H9 (cell line): ENCODE results near the gene TJAP1. TPM values are rescaled to one million over a fixed set of nuclear protein-coding genes. Genes with fewer than 3 reads are reported as not detected.

Experiments
- DNase-seq: peaks from one replicate; pipeline ENCODE4 v3.0.0-alpha.2; 2017
- H2AFZ ChIP-seq: one replicate; pipeline ENCODE4 v1.6.1; 2013; ENCODE audit warnings: mild to moderate bottlenecking, low read length, control low read depth, moderate library complexity
- H2AK5ac ChIP-seq: 2 replicates; pipeline ENCODE4 v1.6.1; 2013; ENCODE audit warnings: low read length, control low read depth, mixed read lengths; ENCODE audit not compliant: insufficient read length
- H2BK120ac ChIP-seq: one replicate; pipeline ENCODE4 v1.6.1; 2013; ENCODE audit warnings: low read depth, mild to moderate bottlenecking, low read length, control low read depth, inconsistent platforms; ENCODE audit not compliant: poor library complexity, severe bottlenecking
- H2BK12ac ChIP-seq: 2 replicates; pipeline ENCODE4 v1.6.1; 2013; ENCODE audit warnings: low read length, control low read depth, mixed read lengths, low read depth; ENCODE audit not compliant: insufficient read length
- H2BK15ac ChIP-seq: 2 replicates; pipeline ENCODE4 v1.6.1; 2013; ENCODE audit warnings: low read depth, low read length, control low read depth
- H2BK20ac ChIP-seq: one replicate; pipeline ENCODE4 v1.6.1; 2013; ENCODE audit warnings: low read depth, mild to moderate bottlenecking, low read length, control low read depth, inconsistent platforms; ENCODE audit not compliant: poor library complexity, severe bottlenecking
- H2BK5ac ChIP-seq: 2 replicates; pipeline ENCODE4 v1.6.1; 2013; ENCODE audit warnings: low read length, control low read depth, mixed read lengths; ENCODE audit not compliant: insufficient read length
- H3K14ac ChIP-seq: 2 replicates; pipeline ENCODE4 v1.6.1; 2013; ENCODE audit warnings: low read length, control low read depth; ENCODE audit not compliant: insufficient read depth
- H3K18ac ChIP-seq: 2 replicates; pipeline ENCODE4 v1.6.1; 2013; ENCODE audit warnings: low read depth, mild to moderate bottlenecking, mixed read lengths, low read length, control low read depth; ENCODE audit not compliant: insufficient read length
- H3K23ac ChIP-seq: 2 replicates; pipeline ENCODE4 v1.6.1; 2013; ENCODE audit warnings: low read length, control low read depth, mixed read lengths, low read depth; ENCODE audit not compliant: insufficient read length
- H3K23me2 ChIP-seq: 2 replicates; pipeline ENCODE4 v1.6.1; 2013; ENCODE audit warnings: low read depth, mild to moderate bottlenecking, mixed read lengths, low read length, control low read depth; ENCODE audit not compliant: insufficient read length, poor library complexity, severe bottlenecking
- H3K27ac ChIP-seq: 2 replicates; pipeline ENCODE4 v1.5.1; 2013; ENCODE audit warnings: low read length, control low read depth, mixed read lengths, low read depth; ENCODE audit not compliant: insufficient read length
- H3K27me3 ChIP-seq: 2 replicates; pipeline ENCODE4 v1.6.1; 2013; ENCODE audit warnings: low read length, control low read depth, inconsistent platforms; ENCODE audit not compliant: insufficient read depth
- H3K4ac ChIP-seq: 2 replicates; pipeline ENCODE4 v1.6.1; 2013; ENCODE audit warnings: low read depth, mild to moderate bottlenecking, control low read depth, inconsistent platforms, low read length, moderate library complexity
- H3K4me1 ChIP-seq: 2 replicates; pipeline ENCODE4 v1.6.1; 2013; ENCODE audit warnings: low read length, control low read depth, inconsistent platforms; ENCODE audit not compliant: insufficient read depth
- H3K4me2 ChIP-seq: 2 replicates; pipeline ENCODE4 v1.6.1; 2013; ENCODE audit warnings: low read length, control low read depth, mixed read lengths; ENCODE audit not compliant: insufficient read length, insufficient read depth
- H3K56ac ChIP-seq: 2 replicates; pipeline ENCODE4 v1.6.1; 2013; ENCODE audit warnings: low read depth, mild to moderate bottlenecking, mixed read lengths, low read length, control low read depth; ENCODE audit not compliant: insufficient read length
- H3K79me1 ChIP-seq: 2 replicates; pipeline ENCODE4 v1.6.1; 2013; ENCODE audit warnings: low read depth, mild to moderate bottlenecking, moderate library complexity, low read length, control low read depth, inconsistent platforms; ENCODE audit not compliant: insufficient read depth, poor library complexity, severe bottlenecking
- H3K79me2 ChIP-seq: 2 replicates; pipeline ENCODE4 v1.6.1; 2013; ENCODE audit warnings: low read length, control low read depth, inconsistent platforms; ENCODE audit not compliant: insufficient read depth
- H3K9ac ChIP-seq: 2 replicates; pipeline ENCODE4 v1.6.1; 2013; ENCODE audit warnings: low read length, control low read depth, mixed read lengths; ENCODE audit not compliant: insufficient read length; ENCODE audit errors: extremely low read depth
- H3K9me3 ChIP-seq: one replicate; pipeline ENCODE4 v1.6.1; 2013; ENCODE audit warnings: low read depth, low read length, inconsistent platforms; ENCODE audit not compliant: control insufficient read depth
- H3T11ph ChIP-seq: one replicate; pipeline ENCODE4 v1.6.1; 2013; ENCODE audit warnings: mild to moderate bottlenecking, low read length, control low read depth, inconsistent platforms
- H4K20me1 ChIP-seq: one replicate; pipeline ENCODE4 v1.6.1; 2013; ENCODE audit not compliant: control insufficient read depth, insufficient read length, insufficient read depth
- H4K5ac ChIP-seq: 2 replicates; pipeline ENCODE4 v1.6.1; 2013; ENCODE audit warnings: low read depth, mild to moderate bottlenecking, mixed read lengths, low read length, control low read depth; ENCODE audit not compliant: insufficient read length
- H4K8ac ChIP-seq: replicated peaks from 2 replicates; pipeline ENCODE4 v1.6.1; 2013; ENCODE audit warnings: low read length, control low read depth, mixed read lengths, low read depth; ENCODE audit not compliant: insufficient read length
- H4K91ac ChIP-seq: 2 replicates; pipeline ENCODE4 v1.6.1; 2013; ENCODE audit warnings: low read depth, mild to moderate bottlenecking, moderate library complexity, mixed read lengths, low read length, control low read depth; ENCODE audit not compliant: insufficient read length
- H3K27ac Mint-ChIP-seq, 3 experiments: 2 replicates in 2 of 3; 3 replicates in 1 of 3; pipeline ENCODE4 v1.8.0; 2020 to 2021; ENCODE audit warnings: mixed read lengths in 3 of 3, mild to moderate bottlenecking in 1 of 3, moderate library complexity in 1 of 3
- H3K27me3 Mint-ChIP-seq: 2 replicates; pipeline ENCODE4 v1.8.0; 2021; ENCODE audit warnings: low read depth, mild to moderate bottlenecking, moderate library complexity, mixed read lengths
- H3K36me3 Mint-ChIP-seq, 3 experiments: 2 replicates in 2 of 3; 3 replicates in 1 of 3; pipeline ENCODE4 v1.8.0; 2020 to 2021; ENCODE audit warnings: low read depth in 3 of 3, mixed read lengths in 3 of 3; ENCODE audit not compliant: insufficient read depth in 1 of 3
- H3K4me1 Mint-ChIP-seq, 2 experiments: 2 replicates each; pipeline ENCODE4 v1.8.0; 2020; ENCODE audit warnings: mixed read lengths in 2 of 2
- H3K4me3 Mint-ChIP-seq, 2 experiments: 2 replicates in 1 of 2; 3 replicates in 1 of 2; pipeline ENCODE4 v1.8.0; 2020 to 2021; ENCODE audit warnings: mild to moderate bottlenecking in 2 of 2, mixed read lengths in 2 of 2, moderate library complexity in 1 of 2
- H3K9me3 Mint-ChIP-seq, 2 experiments: 2 replicates in 1 of 2; 3 replicates in 1 of 2; pipeline ENCODE4 v1.8.0; 2020; ENCODE audit warnings: mild to moderate bottlenecking in 2 of 2, mixed read lengths in 2 of 2, moderate library complexity in 1 of 2
- CTCF ChIP-seq: fragments of 200-600 bp; sonication (generic); conservative IDR thresholded peaks from 3 replicates; pipeline ENCODE4 v1.8.0; 2021; ENCODE audit warnings: antibody characterized with exemption, mild to moderate bottlenecking
- WGBS: extraction: QIAGEN DNeasy Blood & Tissue Kit; methylation state at CpG from one replicate; pipeline ENCODE4 v1.1.7; 2013; ENCODE audit warnings: missing lambda C conversion rate, low lambda C conversion rate, mixed read lengths; ENCODE audit not compliant: insufficient read length; ENCODE audit errors: extremely low coverage; 5-methylcytosine and 5-hydroxymethylcytosine counted together
- total RNA-seq: library from RNA; stranded (reverse); gene quantifications from 2 replicates; pipeline ENCODE4 v1.2.1, GENCODE V29; 2021

Gene TJAP1
- total RNA-seq, 1 experiment from 2014 or later, result 45.1 TPM

DNA sequence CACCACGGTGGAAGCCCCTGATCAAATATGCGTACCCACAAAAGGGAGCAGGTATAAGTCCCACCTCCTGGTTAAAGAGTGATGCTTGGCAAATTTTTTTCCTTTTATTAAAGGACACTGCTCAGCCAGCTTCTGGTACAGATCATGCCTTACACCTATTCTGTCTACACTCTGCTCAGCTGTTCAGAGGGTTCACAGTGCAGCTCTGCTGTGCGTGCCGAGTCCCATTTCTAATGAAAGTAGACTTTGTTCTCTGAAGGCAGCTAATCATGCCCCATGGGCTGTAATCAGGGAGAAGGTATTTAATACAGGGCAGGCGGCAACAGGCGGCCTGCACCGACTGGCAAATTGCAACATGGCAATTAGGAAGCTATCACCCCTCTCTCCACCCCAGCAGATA lies 16.5 kb downstream of the TJAP1 start:
- Histone ChIP-seq H3K14ac (no peak overlapping the region), H2BK15ac (no peak overlapping the region), H3K18ac (no peak overlapping the region), H3K56ac (no peak overlapping the region), H2BK5ac (no peak overlapping the region), H2BK120ac (no peak overlapping the region), H4K5ac (no peak overlapping the region), H3K23me2 (no peaks in the 10 kb centered on the region), H2AFZ (no peak overlapping the region), H4K8ac (no peak overlapping the region), H3K9ac (no peak overlapping the region), H3K4ac (no peak overlapping the region), H4K20me1 (peaks cover 2% of the 10 kb centered on the region), H3T11ph (no peak overlapping the region), H3K79me2 (no peaks in the 10 kb centered on the region; the same call in 1 of the 2 replicates), H3K27ac (no peak overlapping the region), H4K91ac (no peak overlapping the region), H2BK12ac (no peak overlapping the region), H3K79me1 (peaks cover 7% of the 10 kb centered on the region), H3K4me2 (no peak overlapping the region), H2BK20ac (no peak overlapping the region), H2AK5ac (no peak overlapping the region), H3K27me3 (no peaks in the 10 kb centered on the region), H3K9me3 (no peaks in the 10 kb centered on the region), H3K4me1 (peaks cover 6% of the 10 kb centered on the region; the same call in 1 of the 2 replicates), H3K23ac (no peak overlapping the region)
- Mint-ChIP-seq H3K4me3 (no peak overlapping the region; a peak in 1 of 5 replicates), H3K36me3 (peaks cover 2 to 17% (median 10%) of the 10 kb centered on the region in 3 experiments; a peak in 6 of 7 replicates), H3K9me3 (no peaks in the 10 kb centered on the region), H3K27me3 (no peaks in the 10 kb centered on the region), H3K4me1 (peaks cover 30 to 35% of the 10 kb centered on the region in 2 experiments), H3K27ac (peak overlapping the region in 1 of 3 experiments; percentile 80; a peak in 2 of 7 replicates)
- WGBS, result no CpG with 5 or more reads among the region's 7 CpGs
- TF ChIP-seq CTCF, result no peak
- DNase-seq, result no peak
